Hematopoietic multipotent progenitor cell (in vitro differentiated cells): Measurements from ENCODE around the gene GSN. TPM values are rescaled to one million over a fixed set of nuclear protein-coding genes. Genes with fewer than 3 reads are reported as not detected.

Source experiments
- DNase-seq, 3 donors: peaks; one replicate each; pipeline ENCODE4 v3.0.0-alpha.2; 2011 to 2015; ENCODE audit warnings: low read depth in 2 of 3, low spot score in 2 of 3
- total RNA-seq: library from RNA; depleted of rRNA; stranded (reverse); fragments of >200 nt; gene quantifications from one replicate; pipeline ENCODE4 v1.2.3, GENCODE V29; 2012

The GSN gene
- total RNA-seq, result 384 TPM

DNA sequence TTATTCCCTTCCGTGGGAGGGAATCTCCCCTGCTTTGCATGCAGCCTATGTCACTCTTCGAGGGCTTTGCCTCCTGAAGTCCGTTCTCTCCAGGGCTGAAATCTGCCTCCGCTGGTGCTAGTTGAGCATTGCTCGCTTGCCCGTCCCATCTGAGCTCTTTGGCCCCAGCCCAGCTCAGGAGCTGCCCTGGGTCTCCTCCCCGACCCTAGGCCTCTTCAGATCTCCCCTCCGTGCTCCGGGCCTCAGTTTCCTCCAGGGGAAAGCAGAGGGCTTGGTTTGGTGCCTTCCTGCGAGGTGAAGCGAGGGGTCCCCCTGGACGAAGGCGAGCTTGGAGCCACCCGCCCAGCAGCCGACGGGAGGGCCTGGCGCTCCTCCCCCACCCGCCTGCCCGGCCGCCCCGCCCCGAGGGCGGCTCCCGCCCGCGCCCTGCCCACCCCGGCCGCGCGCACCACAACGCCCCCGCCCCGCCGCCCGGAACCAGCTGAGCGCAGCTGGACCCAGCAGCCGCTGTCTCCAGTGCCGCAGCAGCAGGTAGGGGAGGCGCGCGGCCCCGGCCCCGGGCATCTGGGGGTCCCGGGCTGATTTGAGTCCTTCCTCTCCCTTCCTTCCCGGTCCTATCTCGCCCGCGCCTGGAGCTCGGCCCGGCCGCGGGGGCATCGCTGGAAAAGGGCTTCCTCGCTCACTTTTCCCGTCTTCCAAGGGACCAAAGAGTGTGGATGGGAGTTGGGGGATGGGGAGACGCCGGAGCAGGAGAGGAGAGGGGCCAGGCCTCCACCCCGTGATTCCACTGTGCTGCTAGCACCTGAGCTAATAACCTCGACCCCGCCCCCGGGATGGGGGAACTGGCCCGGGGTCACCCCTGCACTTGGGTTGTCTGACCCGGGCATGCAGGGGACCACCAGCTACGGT is at the start of gene GSN:
GSN (plus strand) TSS at position 474 of the 909 bp plus-strand sequence. CDS start 33,810 bp downstream, outside the sequence.
- peak in 1 of 3 donors; percentile 62 for DNase-seq

DNA sequence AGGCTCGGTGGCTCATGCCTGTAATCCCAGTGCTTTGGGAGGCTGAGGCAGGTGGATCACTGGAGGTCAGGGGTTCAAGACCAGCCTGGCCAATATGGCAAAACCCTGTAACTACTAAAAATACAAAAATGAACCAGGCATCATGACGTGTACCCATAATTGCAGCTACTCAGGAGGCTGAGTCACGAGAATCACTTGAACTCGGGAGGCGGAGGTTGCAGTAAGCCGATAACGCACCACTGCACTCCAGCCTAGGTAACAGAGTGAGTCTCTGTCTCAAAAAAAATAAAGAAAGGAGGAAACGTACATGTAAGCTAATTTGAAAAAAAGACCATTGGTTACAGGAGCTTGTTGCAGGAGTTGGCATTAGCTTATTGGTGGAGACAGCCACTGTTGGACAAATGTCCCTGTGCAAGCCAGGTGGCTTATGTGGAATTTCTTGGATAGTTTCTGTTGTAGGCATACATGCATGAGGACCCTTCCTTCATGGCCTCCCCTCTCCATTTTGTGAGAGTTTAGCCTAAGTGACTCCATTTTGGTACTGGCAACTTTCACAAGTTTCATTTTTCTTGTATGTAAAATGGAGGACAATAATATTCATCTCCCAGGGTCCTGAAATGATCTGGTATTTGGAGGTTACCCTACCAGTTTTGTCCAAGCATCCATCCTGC is 49.5 kb upstream of the GSN start:
- no peak for DNase-seq

DNA sequence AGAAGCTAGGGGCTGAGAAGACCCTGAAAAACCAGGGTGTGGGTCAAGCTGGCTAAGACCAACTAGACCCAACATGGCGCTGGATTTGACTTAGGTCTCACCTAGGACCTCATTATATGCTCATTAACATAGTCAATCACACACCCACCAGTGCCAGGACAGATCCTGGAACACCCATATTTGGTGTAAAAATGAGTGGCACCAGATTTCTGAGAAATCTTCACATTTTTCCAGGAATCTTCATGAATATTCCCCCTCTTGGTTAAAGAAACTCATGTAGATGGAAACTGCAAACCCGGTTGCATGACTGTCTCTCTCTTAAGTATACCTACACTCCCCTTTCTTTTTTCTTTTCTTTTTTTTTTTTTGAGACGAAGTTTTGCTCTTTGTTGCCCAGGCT is 48.4 kb upstream of the GSN start:
- no peak for DNase-seq

DNA sequence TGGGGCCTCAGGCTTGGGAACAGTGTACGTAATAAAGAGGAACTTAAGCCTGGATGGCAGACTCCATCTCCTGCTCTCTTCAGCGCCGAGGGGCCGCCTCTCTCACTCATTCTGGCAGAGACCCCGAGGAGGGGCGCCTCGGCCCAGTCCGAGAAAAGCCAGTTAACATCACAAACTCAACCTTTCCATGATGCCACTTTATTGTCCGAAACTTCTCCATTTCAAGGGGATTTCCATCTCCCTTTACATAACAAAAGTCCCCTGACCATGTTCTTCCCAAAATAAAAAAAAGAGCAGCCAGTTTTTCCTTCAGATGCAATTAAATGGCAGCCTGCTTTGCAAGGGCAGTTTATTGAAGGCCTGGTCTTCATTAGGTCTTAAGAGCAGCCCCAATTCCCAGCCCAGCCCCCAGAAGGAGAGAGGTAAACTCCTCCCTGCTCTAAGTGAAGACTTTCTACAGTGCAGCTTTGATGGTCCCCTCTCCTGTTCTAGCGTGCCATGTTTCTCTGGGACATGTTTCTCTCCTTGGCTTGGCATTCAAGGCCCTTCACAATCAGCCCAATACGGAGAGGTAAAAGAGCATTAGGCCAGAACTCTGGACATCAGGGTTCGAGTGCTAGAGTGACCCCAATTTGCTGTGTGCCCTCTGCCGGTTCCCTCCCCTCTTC is 46.8 kb upstream of the GSN start:
- DNase-seq, result peak in 2 of 3 donors; percentile 40 to 59

DNA sequence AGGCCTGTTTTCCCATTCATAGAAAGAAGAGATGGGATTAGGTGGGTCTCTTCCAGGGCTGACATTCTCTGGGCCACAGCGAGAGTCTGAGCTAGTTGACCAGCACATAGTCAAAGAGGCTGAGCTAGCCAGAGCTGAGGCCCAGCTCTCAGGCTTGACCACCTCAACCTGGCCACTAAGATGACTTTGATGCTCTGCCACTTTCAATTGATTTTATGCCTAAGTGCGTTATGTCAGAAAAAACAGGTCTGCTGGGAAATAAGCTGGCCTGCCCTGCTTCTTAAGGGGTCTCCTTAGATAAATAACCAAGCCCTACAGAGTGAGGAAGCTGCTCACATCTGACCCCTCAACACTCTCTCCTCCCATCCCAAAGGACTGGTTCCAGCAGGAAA is 46.3 kb upstream of the GSN start:
- no peak for DNase-seq

DNA sequence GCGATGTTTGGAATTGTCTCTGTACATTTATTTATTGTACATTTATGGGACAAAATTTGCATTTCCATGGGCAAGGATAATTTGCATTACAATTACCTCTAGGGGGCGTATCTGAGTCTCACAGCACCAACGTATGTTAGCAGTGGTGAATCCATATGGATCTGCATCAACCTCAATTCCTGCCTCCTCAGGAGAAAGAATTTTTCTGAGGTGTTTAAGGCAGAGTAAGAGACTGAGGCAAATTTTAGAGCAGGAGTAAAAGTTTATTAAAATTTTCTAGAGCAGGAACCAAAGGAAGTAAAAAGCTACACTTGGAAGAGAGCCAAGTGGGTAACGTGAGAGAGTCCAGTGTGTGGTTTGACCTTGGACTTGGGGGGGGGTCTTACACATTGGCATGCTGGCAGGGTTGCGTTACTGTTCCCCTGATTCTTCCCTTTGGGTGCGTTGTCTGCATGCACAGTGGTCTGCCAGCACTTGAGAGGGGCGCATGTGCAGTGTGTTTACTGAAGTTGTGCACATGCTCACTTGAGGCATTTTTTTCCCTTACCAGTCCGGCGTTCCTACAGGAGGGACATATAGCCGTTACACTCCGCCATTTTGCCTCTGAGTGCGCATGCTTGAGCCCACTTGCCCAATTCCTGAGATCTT is 45.3 kb upstream of the GSN start:
- DNase-seq, result peak in 2 of 3 donors; percentile 28 to 29

DNA sequence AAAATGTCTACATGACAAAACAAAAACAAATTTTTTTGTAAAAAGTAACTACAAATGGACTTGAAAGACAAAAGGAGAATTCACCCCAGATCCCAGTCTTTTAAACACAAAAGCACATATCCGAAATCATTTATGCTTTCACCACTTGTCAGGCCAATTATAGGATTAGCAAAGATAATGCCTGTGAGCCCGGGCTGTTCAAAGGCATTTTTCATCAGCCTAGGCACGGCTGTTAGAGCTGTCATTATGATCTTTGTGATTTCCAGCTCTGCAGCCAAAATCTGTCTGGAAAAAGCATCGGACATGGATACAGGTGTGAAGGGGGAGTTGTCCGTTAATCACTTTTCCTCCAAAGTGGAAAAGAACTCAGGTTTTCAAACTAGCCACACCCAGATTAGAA is 42.7 kb upstream of the GSN start:
- DNase-seq, result no peak

DNA sequence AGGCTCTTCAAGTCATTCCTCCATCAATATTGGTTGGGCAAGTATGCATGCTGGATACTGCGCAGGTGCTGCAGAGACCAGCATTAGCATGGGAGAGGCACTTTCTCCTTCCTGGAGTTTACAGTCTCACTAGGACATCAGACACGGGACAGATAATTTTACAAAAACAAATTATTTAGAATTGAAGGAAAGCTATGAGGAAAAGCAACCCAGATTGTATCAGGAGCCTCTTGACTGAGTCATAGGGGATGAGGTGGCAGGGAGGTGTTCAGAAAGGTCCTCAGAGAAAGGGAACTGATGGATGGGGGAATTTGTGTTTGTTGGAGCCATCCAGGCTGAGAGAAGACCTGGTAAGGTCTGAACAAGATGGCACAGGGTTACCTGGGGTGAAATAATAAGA is 41.8 kb upstream of the GSN start:
- no peak for DNase-seq

DNA sequence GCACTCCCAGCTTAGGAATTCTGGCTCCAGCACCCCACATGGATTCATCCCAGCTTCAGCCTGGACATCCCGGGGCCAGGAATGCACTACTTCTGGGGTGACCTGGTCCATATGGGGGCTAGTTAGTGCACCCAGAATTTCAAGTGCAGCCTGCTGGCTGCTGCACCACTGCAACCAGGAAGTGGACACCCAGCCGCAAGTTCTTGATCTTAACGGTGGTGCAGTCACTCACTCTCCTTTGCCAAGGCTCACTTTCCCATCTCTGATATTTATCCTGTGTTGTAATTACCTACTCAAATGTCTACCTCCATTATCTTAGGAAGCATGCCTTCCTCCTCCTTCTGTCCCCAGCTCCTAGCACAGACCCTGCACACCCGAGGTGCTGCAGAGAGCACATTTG is 40.1 kb upstream of the GSN start:
- peak in 1 of 3 donors; percentile 21 for DNase-seq

DNA sequence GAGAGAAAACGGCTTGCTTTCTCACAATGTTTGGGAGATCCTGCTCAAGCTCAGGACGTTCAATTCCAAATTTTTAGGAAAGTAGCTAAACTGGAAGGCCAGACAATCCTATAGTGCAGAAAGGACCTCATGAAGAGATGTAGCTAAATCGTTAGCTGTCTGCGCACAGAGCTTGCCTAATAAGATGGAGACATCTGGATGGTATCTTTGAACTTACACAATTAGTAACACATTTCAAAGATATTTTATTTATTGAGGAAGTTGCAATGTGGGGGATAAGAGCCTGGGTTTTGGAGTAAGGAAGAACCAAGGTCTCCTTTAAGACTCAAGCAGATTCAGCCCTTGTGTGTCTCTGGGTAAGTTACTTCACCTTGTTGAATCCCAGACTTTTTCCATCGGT is 37.7 kb upstream of the GSN start:
- DNase-seq, result no peak

DNA sequence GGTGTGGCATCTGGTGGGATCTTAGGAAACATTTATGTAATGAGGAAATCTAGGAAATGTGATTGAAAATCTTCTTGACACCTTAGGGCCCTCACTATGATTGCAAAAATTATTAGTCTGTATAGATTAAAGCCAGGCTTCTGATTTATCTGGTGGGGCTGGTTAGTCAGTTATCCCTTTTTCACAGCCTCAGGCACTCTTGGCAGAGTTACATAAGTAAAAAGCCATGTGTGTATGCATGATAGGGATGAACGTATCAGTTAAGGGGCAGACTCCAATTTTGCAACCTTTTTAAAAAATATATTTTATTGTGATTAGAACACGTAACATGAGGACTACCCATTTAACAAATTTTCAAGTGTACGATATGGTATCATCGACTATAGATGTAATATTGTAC is 35.7 kb upstream of the GSN start:
- no peak for DNase-seq

DNA sequence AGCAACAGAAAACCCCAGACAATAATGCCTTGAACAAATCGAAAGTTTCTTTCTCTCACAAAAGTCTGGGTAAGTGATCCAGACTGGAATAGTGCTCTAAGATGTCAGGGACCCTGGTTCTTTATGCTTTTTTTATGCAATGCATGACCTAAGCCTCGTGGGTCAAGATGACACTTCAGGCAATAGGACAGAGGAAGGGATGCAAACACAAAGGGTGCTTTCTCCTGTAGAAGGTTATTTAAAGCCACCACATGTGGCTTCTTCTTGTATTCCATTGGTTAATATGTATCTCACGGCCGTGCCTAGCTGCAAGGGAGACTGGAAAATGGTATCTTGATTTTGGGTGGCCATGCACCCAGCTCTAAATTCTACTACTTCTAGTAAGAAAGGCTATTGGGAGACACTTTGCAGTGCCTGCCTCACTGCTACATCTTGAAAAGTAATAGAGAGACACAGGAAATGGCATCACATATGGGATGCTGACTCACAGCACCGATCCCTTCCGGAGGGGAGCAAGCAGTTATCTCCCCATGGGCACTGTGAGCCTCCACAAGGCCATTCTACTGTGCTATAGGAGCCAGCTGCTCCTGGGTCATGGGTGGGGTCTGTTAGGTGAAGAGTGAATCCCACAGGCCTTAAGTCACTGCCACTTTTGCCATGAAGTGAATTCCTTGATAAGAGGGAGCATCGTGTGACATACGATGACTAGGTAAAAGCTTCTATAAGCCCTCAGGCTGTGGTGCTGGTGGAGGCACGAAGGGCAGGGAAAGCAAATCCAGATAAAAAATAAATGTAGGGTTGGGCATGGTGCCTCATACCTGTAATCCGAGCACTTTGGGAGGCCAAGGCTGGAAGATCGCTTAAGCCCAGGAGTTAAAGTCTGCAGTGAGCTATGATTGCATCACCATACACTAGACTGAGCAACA is 33.8 kb upstream of the GSN start:
- no peak for DNase-seq

DNA sequence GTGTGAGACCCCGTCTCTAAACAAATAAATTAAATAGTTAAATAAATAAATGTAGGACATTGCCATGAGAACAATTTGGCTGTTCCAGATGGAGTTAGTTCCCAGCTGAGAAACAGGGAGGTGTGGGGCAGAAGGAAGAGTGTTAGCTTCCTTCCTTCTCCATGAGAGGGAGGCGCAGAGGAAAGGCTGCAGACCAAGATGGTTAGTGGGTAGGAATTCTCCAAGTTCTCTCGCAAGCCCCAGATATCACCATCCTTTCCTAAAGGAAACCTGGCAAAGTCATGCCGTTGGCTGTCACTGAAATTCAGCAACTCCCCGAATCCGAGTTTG is 33.2 kb upstream of the GSN start:
- DNase-seq, result no peak

DNA sequence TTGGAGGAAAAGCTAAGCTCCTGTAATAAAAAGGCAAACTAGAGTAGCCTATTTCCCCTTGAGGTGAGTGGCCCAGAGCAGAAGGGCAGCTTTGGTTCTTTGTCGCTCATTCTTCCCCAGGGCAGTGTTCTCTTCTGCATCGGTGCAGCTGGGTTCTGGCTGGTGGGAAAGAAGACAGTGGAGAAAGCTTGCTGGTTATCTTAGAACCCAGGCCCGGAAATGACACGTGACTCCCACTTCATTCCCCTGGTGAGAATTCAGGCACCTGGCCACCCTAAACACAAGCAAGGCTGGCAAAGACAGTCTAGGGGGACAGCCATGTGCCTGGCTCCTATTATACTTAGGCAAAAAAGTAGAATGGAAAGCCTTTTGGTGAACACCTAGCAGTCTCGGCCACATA is 32.5 kb upstream of the GSN start:
- DNase-seq, result no peak

DNA sequence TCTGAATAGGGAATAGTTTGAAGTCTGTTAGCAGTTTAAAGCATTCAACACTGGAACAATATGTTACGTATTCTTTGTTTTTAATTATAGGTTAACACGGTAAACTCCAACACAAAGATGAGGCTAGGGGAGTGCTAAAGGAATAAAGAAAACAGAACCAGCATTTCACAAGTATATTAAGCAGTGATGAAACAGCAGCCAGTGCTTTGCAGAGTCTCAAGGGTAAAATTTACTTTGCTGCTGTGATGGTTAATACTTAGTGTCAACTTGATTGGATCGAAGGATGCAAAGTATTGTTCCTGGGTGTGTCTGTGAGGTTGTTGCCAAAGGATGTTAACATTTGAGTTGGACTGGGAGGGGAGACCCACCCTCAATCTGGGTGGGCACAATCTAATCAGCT is 30.0 kb upstream of the GSN start:
- no peak for DNase-seq

DNA sequence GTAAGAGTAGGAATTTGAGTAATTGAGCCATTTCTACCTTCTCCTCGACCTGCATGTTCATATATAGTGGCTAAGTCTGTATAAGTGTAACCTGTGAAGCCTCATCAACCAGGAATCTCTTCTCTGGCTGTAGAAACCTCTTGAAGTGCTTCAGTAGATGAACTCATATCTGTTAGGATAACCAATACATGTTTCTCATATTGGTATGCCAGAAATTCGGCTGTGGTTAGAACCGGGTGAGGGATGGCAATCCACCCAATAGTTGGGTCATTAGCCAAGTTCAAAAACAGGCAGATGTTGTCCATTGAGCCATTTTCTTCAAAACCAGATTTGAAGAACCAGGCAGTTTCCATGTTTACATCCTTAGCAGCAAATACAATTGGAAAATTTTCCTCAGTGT is 28.9 kb upstream of the GSN start:
- DNase-seq, result no peak

DNA sequence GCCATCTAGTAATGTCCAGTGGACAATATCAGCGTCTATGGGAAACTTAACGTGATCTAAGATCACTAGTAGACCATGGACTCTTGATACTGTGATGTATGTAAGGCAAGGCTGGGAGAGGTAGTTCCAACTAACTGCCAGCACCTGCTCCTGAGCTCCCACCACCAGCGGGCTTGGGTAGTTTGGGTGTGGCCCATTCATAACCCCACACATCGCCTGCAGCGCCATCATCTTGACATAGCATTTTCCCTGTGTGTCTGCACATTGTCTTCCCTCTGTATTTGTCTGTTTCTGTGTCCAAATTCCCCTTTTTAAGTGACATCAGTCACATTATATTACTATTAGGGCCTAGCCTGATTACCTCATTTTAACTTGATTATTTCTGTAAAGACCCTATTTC is 28.1 kb upstream of the GSN start:
- DNase-seq, result no peak

DNA sequence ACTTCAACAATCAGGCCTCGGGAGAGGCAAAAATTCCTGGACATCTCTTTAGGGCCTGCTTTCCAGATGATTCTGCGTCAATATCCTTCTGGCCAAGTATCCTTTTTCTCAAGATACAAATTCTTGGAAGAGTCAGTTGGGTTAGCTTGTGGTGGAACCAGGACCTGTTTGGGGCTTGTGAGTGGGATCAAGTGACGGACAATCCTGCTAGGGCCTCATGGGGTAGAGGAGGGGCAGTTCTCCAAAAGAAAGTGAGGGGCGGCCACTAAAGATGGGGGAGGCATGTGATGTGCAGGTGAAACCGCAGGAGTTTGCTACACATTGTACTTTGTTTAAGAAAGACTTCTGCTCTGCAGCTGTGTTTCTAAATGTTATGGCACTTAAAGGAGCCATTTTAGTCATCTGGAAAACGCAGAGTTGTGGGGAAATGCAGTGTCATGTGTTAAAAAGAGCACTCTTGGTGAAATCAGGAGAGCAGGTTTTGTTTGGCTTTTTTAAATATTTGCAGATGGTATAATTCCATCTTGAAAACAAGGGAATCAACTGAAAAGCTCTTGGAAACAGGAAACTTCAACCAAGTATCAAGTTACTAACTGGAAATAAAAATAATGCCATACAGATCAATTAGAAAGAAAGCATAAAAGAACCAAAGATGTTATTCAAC is 27.4 kb upstream of the GSN start:
- no peak for DNase-seq

DNA sequence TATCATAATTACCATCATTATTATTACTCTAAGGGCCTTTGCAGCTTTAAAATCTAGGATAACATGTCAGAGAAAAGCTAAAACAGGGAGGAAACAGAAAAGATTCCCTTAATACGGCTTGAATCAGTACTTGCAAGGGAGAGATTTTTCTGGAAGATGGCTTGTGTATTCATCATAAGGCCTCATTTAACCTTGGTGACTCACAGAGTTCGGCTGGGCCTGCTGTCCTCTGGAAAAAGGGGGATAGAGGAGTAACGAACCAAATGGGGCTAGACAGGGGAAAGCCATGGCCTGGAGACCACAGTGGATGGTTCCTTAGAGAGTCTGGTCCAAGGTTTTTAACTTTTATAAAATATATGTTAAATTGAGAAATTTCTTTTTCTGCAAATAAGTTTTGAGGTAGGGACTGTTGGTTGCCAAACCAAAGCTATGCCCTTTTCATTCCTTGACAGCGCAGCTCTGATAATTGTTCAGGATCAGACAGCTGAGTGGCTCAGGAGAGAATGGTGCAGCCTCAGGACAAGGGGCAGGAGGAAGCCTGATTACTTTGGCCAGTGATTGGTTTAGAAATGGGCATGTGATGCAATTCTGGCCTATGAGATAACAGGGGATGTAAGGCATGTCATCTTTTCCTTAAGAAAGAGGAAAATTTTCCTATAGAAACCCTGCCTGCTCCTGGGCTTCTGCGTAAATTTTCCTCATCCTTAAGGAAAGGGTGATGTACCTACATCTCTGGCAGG is 25.6 kb upstream of the GSN start:
- no peak for DNase-seq
